ENCODE data around the gene PGD.
A peak's percentile ranks its signal among the peaks of the same experiment; 100 is the strongest.

The PGD gene

GRCh38 chr1:10429868-10430215 is 31.0 kb downstream of the PGD start:
- H3K27ac ChIP-seq (ENCODE audit: low read depth, low read length, poor library complexity, severe bottlenecking), result no peak overlapping the region
- TF ChIP-seq, protein P1, sequence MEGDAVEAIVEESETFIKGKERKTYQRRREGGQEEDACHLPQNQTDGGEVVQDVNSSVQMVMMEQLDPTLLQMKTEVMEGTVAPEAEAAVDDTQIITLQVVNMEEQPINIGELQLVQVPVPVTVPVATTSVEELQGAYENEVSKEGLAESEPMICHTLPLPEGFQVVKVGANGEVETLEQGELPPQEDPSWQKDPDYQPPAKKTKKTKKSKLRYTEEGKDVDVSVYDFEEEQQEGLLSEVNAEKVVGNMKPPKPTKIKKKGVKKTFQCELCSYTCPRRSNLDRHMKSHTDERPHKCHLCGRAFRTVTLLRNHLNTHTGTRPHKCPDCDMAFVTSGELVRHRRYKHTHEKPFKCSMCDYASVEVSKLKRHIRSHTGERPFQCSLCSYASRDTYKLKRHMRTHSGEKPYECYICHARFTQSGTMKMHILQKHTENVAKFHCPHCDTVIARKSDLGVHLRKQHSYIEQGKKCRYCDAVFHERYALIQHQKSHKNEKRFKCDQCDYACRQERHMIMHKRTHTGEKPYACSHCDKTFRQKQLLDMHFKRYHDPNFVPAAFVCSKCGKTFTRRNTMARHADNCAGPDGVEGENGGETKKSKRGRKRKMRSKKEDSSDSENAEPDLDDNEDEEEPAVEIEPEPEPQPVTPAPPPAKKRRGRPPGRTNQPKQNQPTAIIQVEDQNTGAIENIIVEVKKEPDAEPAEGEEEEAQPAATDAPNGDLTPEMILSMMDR (IDR thresholded peaks at IDR 0.05; ENCODE audit: low read length), result no peak
- no peak for TF ChIP-seq EZH2 (IDR thresholded peaks at IDR 0.05; ENCODE audit: borderline replicate concordance, low read length)
- H3K9ac ChIP-seq (ENCODE audit: low read length), result peak overlapping the region; percentile 96

GRCh38 chr1:10430216-10431069 is 31.6 kb downstream of the PGD start, which contains the start of gene CENPS:
TSS of gene CENPS (plus strand) at chr1:10430433. CDS start at chr1:10430518, 85 bp downstream.
- peaks cover 22% of the 10 kb centered on the region for H3K4me1 ChIP-seq (ENCODE audit: insufficient read depth, low read length, severe bottlenecking)
- peak within 1 kb of the TSS; percentile 97 for H3K4me3 ChIP-seq (ENCODE audit: low read depth, low read length, poor library complexity, severe bottlenecking)
- peak within 1 kb of the TSS; percentile 100 for H3K4me2 ChIP-seq (ENCODE audit: low read length)
- H3F3A ChIP-seq (ENCODE audit: insufficient read depth, low read length), result no peaks in the 10 kb centered on the region
- TF ChIP-seq, protein P1 (IDR thresholded peaks at IDR 0.05; ENCODE audit: low read length), result peak; percentile 91
- no peak for TF ChIP-seq EZH2 (IDR thresholded peaks at IDR 0.05; ENCODE audit: borderline replicate concordance, low read length)
- no peaks in the 10 kb centered on the region for H3K79me2 ChIP-seq (ENCODE audit: insufficient read depth, low read length)
- peak within 1 kb of the TSS; percentile 96 for H2AFZ ChIP-seq (ENCODE audit: low read length)
- H3K9me2 ChIP-seq (ENCODE audit: low read depth, low read length), result no peaks in the 10 kb centered on the region
- H3K27me3 ChIP-seq (ENCODE audit: insufficient read depth, low read length), result no peaks in the 10 kb centered on the region
- peak within 1 kb of the TSS; percentile 96 for H3K9ac ChIP-seq (ENCODE audit: low read length)
- H3K9me3 ChIP-seq (ENCODE audit: low read length), result no peaks in the 10 kb centered on the region
- no peaks in the 10 kb centered on the region for H4K20me1 ChIP-seq (ENCODE audit: insufficient read depth, low read length)
- 0 out of 2 replicates have a peak, but pooled peaks cover 4% of the 10 kb centered on the region for H3K36me3 ChIP-seq (ENCODE audit: insufficient read depth, low read length)
- H3K27ac ChIP-seq (ENCODE audit: low read depth, low read length, poor library complexity, severe bottlenecking), result peak within 1 kb of the TSS; percentile 35

More at GRCh38 chr1:10429868-10430215, 31.0 kb downstream of the PGD start:
- H3K27me3 ChIP-seq (ENCODE audit: insufficient read depth, low read length), result no peaks in the 10 kb centered on the region
- no peaks in the 10 kb centered on the region for H4K20me1 ChIP-seq (ENCODE audit: insufficient read depth, low read length)
- H3K36me3 ChIP-seq (ENCODE audit: insufficient read depth, low read length), result no peaks in the 10 kb centered on the region
- H2AFZ ChIP-seq (ENCODE audit: low read length), result no peak overlapping the region
- H3K4me2 ChIP-seq (ENCODE audit: low read length), result peak overlapping the region; percentile 100
- H3K9me3 ChIP-seq (ENCODE audit: low read length), result no peaks in the 10 kb centered on the region
- no peaks in the 10 kb centered on the region for H3F3A ChIP-seq (ENCODE audit: insufficient read depth, low read length)
- no peaks in the 10 kb centered on the region for H3K9me2 ChIP-seq (ENCODE audit: low read depth, low read length)
- peaks cover 22% of the 10 kb centered on the region for H3K4me1 ChIP-seq (ENCODE audit: insufficient read depth, low read length, severe bottlenecking)
- H3K4me3 ChIP-seq (ENCODE audit: low read depth, low read length, poor library complexity, severe bottlenecking), result peak overlapping the region; percentile 97
- no peaks in the 10 kb centered on the region for H3K79me2 ChIP-seq (ENCODE audit: insufficient read depth, low read length)

- Histone ChIP-seq H3K9me2 (ENCODE audit: low read depth, low read length) (no peaks in the 10 kb centered on the region), H3K9ac (ENCODE audit: low read length) (peak overlapping the region; percentile 96), H3K9me3 (ENCODE audit: low read length) (no peaks in the 10 kb centered on the region), H3K36me3 (ENCODE audit: insufficient read depth, low read length) (0 out of 2 replicates have a peak, but pooled peaks cover 4% of the 10 kb centered on the region), H4K20me1 (ENCODE audit: insufficient read depth, low read length) (no peaks in the 10 kb centered on the region), H3F3A (ENCODE audit: insufficient read depth, low read length) (no peaks in the 10 kb centered on the region), H2AFZ (ENCODE audit: low read length) (peak overlapping the region; percentile 96), H3K27ac (ENCODE audit: low read depth, low read length, poor library complexity, severe bottlenecking) (no peak overlapping the region), H3K4me2 (ENCODE audit: low read length) (peak overlapping the region; percentile 100), H3K27me3 (ENCODE audit: insufficient read depth, low read length) (no peaks in the 10 kb centered on the region), H3K4me1 (ENCODE audit: insufficient read depth, low read length, severe bottlenecking) (peaks cover 22% of the 10 kb centered on the region), H3K79me2 (ENCODE audit: insufficient read depth, low read length) (no peaks in the 10 kb centered on the region), H3K4me3 (ENCODE audit: low read depth, low read length, poor library complexity, severe bottlenecking) (peak overlapping the region; percentile 97)
- TF ChIP-seq, protein P1 (IDR thresholded peaks at IDR 0.05; ENCODE audit: low read length), result no peak
- TF ChIP-seq EZH2 (IDR thresholded peaks at IDR 0.05; ENCODE audit: borderline replicate concordance, low read length), result no peak
Measured at GRCh38 chr1:10431070-10431730, 32.3 kb downstream of the PGD start.

Data from OCI-LY1 (cell line).